ENCODE data around the gene PLOD1.
"Not testable (repeated sequence)": the region's sequence is repeated elsewhere in the genome, so short reads cannot be mapped to it uniquely, and the experiment has no call there.

The PLOD1 gene

DNA sequence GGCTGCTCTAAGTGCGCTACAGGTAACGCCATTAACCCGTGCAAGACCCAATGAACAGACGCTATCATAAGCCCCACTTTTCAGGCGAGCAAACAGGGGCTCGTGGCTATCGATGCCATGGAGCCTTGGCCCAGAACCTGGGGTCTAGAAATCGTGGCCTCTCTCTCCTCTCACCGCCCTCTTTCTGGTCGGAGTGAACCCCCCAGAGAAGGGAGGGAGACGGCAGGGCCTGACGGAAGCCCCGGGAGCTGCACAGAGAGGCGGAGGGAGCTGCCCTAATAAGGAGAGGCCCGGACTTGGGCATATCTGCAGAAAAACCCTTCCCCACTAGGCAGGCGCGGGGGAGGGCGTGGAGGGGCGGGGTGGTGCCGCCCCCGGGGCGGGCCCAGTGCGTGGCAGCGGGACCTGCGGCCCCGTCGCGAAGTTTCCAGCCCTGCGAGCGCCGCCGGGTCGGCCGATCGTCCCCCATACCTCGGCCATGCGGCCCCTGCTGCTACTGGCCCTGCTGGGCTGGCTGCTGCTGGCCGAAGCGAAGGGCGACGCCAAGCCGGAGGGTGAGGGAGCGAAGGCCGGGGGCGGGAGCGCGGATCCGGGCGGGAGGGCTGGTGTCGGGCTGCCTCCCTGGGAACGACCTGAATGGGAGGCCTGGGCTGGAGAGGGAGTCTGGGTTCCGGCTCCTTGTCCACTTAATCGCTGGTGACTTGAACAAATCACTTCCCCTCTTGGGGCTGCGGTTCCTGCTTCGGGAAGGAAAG, at the start of gene PLOD1:
TSS of gene PLOD1 (plus strand) at position 416 of the 755 bp plus-strand sequence. CDS start at position 479, 63 bp downstream.
- peak; percentile 66 to 75 (median 74) for DNase-seq

DNA sequence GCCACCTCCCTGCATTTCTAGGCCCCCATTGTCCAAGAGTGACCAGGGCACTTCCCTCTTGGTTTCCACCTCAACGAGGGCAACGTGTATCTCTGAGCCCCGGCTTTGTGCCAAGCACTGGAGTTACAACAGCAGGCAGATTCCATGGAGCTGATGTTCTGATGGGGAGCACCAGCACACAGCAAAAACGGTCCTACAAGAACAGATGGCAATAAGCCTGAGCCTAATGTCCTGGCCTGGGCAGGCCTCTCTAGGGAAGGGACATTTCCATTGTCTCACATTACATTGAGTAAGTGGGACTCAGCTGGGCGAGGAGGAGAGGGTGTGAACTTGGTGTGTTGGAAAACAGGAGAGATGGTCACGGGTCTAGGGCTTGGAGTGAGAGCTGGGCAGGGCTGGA, 48.6 kb upstream of the PLOD1 start:
- DNase-seq = no peak

DNA sequence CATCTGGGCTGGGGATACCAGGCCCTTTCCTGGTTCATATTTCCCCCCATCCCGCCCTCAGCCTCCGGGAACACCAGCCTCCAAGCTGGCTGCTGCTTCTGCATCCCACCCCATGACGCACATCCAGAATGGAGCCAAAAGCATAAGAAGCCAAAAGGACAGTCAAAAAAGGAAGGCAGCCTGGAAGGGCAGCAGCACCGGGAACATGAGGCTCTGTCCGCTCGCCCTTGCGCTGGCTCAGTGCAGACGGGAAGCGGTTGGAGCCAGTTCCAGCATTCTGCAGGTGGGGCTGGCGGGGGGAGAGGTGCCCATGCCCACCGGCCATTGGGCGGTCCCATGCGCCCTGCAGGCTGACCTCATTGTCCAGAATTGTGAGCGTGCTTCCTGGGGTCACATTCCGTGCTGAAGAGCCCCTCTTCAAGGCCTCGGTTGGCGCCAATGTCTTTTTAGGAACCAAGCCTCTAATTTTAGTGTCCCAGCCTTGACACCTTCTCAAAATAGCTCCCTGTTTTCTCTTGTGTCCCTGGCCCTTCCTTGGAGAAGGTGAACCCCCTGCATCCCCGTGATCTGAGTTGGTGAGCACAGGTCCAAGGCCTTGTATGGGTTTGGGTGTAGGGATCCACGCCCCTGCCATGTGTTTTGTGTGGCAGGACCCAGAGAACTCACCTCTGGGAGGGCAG, 47.4 kb upstream of the PLOD1 start:
- DNase-seq = no peak

DNA sequence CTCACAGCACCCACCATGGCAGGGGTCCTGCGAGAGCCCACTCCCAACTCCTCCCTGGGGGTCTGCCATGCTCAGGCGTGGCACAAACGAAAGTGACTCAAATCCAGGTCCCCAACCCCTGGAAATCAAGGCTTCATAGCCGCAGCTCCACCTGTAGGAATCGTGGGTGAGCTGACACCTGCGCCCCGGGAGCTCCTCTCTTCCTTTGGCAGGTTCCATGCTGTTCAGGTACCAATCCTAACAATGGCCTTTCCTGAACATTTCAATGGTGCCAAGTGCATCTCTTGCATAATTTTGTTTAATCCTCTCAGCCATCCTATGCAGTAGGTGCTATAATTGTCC, 46.9 kb upstream of the PLOD1 start:
- DNase-seq = no peak

DNA sequence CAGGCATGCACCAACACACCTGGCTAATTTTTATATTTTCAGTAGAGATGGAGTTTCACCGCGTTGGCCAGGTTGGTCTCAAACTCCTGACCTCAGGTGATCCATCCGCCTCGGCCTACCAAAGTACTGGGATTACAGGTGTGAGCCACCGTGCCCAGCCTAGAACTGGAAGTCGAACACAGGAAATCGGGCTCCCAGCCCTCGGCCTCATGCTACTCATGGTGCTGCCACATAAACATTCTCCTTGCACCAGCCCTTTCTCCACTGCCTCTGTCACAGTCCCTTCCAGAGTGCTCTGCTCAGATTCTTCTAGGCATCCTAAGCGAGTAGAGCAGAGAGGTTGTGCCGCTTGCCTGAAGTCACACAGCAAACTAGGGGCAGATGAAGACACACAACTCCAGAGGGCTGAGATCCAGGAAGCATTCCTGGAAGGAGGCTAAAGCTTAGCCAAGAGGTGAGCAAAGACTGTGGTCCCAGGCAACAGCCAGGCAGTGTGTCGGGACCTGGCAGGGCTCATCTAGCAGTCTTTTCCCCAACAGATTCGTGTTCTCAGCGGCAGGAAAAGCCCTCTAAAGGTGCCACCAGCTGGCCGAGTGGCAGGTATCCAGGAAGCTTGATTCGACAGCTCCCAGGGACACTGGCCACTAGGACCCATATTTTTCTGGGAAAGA, 46.2 kb upstream of the PLOD1 start:
- DNase-seq = no peak

DNA sequence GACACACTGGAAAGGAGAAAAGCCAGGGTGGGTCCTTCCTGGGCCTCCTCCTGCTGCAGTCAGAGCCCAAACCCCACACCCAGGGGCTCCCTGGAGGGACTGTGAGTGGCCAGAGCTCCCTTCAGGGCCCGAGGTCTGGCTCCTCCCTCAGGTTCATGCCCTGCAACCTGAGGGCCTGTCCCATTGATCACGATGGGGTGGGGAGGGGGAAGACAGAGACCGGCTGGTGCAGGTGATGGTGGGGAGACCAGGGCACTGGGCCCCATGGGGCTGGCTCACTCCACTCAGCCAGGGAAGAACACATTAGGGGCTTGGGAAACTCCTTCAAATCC, 45.7 kb upstream of the PLOD1 start:
- DNase-seq = no peak

DNA sequence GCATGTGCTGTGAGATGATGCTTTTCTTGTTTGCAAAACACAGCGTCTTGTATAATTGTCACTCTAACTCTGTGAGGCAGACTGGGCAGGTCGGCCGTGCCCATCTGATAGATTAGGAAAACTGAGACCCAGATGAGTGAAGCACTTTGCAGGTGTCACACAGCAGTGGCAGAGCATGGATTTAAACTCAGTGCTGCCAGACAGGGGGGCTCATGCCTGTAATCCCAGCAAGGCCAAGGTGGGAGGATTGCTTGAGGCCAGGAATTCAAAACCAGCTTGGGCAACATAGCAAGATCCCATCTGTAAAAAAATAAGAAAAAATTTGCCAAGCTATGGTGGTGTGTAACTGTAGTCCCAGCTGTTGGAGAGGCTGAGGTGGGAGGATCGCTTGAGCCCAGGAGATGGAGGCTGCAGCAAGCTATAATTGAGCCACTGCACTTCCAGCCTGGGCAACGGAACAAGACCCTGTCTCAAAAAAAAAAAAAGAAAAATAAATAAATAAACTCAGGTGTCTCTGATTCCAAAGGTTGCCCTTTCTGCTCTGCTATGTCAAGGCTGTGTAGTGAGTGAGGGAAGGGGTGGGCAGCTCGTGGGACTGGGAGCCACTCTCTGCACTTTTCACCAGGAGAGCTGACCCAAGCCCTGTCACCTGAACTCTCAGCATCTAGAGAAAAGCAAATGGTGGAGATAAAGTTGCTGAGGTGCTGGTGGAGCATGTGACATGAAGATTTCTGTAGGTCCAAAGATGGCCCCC, 42.9 kb upstream of the PLOD1 start:
- no peak for DNase-seq

DNA sequence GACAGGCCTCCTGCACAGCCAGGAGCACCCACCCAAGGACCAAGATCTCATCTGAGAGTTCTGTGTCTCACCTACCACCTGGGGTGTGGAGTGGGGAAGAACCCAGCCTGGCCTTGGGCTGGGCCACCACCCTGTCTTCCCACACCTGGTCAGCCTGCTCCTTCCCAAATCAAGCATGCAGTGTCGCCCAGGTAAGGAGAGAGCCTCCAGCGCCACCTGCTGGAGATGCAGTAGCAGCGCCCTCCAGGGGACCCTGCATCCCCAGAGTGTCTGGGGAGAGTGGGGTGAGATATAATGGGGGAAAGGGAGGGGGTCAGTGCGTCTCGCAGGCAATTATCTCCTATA, 40.6 kb upstream of the PLOD1 start:
- peak; percentile 39 to 52 (median 46) for DNase-seq

DNA sequence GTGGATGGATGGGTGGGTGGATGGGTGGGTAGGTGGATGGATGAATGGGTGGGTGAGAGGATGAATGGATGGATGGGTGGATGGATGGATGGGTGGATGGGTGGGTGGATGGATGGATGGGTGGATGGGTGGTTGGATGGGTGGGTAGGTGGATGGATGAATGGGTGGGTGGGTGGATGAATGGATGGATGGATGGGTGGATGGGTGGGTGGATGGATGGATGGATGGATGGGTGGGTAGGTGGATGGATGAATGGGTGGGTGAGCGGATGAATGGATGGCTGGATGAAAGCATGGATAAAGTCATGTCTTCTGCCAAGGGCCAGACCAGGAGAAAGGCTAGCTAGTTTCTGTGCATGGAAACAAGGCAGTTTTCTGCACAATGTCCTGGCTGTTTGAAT, 40.0 kb upstream of the PLOD1 start:
- DNase-seq = not testable (repeated sequence)

DNA sequence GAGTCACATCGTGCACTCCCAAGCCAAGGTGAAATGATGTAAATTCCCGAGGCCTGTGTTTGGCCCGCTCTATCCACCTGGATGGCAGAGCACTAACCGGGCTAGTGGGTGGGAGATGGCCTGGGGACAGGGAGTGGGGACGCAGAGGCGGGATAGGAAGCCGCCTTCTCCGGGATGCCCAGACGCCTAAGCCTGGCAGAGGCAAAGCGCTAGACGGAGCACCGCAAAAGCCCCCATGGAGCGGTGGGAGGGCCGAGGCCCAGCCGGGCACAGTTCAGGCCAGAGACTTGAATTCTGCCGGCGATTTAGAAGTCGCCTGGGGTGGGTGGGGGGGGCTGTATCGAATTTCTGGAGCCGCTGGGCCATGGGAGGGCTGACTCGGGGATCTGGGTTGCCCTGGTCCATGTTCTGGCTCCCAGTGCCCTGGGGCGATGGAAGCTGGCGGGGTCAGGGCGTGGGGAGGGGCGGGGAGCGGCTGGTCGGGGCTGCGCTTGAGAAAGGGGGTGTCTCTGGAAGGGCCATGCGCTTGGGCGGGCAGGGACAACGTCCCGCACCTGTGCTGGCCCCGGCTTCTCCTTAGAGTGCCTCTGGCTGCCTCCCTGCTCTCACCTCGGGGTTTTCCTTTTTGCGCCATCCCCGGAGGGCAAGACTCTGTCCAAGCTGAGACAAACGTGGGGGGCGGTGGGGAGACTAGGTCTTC, 36.3 kb upstream of the PLOD1 start:
- DNase-seq = no peak

DNA sequence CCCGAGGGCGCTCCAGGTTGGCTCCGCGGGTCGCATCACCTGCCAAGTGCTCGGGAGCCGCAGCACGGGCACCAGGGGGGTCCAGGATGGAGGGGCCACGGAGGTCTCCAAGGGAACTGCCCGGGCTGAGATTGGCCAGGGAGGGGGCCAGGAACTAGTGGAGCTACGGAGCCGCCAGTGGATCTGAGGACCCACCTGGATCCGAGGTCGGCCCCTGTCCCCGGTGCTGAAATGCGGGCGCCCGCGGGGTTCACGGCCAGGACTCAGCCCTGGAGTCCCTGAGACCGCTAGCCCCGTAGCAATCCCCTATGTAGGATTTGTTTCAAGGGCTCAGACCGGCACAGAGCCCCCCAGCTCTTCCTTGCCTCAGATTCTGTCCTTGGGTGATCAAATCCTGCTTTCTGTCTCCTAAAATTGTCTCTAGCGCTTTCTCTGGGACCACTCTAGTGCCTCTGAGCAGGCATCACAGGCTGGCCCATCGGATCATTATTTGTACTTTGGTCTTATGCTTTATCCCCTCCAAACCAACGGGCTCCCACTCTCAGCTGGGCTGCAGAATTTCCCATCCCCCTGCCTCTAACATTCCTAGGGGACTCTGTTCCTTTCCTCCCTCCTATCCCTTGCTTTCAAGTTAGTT, 35.6 kb upstream of the PLOD1 start:
- DNase-seq = no peak

DNA sequence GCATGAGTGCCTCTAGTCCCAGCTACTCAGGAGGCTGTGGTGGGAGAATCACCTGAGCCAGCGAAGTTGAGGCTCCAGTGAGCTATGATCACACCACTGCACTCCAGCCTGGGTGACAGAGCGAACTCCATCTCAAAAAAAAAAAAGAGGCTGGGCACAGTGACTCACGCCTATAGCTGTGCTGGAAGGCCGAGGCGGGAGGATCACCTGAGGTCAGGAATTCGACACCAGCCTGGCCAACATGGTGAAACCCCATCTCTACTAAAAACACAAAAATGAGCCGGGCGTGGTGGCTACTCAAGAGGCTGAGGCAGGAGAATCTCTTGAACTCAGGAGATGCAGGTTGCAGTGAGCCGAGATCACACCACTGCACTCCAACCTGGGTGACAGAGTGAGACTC, 33.1 kb upstream of the PLOD1 start:
- DNase-seq = not testable (repeated sequence)

DNA sequence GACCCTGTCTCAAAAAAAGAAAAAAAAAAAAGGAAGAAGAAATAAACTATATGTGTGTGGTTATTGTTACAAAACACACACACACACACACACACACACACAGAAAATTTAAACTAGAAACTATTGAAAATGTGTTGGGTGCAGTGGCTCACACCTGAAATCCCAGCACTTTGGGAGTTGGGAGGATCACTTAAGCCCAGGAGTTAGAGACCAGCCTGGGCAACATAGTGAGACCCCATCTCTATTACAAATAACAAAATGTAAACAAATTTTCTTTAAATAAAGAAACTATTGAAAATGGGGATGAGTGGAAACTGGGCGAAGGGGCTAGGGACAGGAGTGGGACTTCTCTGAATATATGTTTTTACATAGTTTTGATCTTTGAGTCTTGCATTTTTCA, 31.3 kb upstream of the PLOD1 start:
- DNase-seq = no peak

DNA sequence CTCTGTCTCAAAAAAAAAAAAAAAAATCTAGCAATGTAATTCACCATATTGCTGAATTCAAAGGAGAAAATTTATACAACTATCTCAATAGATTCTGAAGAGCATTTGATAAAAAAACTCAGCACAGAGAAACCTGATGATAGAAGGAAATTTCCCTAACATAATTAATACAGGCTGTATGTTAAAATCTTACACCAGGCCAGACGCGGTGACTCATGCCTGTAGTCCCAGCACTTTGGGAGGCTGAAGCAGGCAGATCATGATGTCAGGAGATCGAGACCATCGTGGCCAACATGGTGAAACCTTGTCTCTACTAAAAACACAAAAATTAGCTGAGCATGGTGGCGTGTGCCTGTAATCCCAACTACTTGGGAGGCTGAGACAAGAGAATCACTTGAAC, 30.4 kb upstream of the PLOD1 start:
- DNase-seq = not testable (repeated sequence)

DNA sequence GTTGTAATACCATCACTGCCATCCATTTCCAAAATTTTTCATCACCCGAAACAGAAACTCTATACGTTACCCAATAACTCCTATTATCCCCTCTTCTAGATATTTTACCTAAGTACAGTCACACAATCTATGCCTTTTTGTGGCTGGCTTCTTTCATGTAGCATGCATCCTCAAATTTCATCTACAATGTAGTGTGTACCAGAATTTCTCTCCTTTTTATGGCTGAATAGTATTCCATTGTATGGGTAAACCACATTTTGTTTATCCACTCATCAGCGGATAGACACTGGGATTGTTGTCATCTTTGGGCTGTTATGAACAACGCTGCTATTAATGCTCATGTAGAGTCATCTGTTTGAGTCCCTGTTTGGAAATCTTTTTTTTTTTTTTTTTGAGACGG, 29.5 kb upstream of the PLOD1 start:
- DNase-seq = no peak

DNA sequence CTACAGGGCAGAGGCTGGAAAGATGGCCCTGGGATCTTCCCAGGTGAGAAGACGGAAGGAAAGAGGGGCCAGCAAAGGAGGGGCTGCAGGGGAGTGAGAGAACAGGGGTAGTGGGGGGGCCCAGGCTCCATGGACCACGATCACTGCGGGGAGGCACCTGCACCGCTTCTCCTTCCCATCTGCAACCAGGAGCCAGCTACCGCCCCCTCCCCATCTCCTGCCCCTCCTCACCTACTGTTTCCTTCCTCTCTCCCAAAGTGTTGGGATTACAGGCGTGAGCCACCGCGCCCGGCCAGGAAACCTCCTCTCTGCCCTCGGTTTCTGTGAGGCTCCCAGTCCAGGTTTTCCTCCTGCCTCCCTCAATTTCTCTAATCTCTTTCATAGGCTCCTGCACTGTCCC, 27.6 kb upstream of the PLOD1 start:
- DNase-seq = no peak

DNA sequence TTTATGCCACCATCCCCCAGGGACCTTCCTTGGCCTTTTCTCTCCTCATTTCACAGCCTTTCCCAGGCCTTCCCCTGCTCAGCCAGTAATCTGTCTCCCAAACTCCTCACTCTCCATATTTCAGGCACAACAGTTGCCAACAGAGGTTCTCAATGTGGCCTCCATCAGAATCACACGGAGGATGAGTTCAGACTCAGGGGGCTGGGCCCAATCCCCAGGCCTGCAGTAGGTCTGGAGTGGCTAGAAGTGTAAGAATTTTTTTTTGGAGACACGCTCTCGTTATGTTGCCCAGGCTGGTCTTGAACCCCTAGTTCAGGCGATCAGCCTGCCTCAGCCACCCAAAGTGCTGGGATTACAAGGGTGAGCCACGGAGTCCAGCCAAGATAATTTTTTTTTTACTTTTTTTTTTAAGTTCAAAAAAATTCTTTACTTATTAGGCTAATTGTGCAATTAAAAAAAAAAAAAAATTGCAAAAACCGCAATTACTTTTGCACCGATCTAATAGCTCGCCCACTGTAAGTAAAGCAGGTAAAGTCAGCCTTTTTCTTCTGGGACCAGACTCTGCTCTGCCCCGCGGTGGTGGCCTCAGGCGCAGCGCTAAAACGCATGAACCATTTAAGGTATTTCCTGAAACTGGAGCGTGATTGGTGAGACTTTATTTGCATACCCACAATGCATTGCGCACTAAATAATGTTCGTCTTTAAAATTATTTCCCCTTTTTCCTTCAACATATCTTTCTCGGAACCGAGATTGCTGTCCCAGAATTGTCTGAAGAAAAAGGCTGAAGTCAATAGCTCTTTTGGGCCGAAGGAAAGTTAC, 27.0 kb upstream of the PLOD1 start:
- peak; percentile 60 to 76 (median 65) for DNase-seq

DNA sequence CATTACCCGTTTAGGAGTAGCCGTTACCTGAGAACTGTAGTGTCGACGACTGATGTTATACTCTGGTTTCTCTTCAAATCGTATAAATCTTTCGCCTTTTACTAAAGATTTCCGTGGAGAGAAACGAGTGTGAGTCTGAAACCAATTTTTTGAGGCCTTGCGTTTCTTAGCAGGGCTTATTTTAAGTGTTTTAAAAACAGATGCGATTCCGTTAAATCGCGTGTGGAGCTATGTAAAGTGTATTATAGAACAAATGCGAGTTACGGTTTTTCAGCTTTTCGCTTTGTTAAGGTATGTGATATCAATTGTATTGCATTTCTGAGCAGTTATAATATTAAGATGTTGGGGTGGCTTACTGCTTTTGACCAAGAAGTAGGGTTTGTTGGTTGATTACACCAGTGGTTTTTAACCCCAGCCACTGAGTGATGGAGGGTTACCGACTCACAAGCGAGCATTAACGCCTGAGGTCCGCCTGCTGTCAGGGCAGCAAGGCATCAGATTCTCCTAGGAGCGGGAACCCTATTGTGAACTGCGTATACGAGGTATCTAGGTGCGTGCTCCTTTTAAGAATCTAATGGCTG, 26.3 kb upstream of the PLOD1 start:
- peak in 2 of 4 experiments; percentile 36 to 38 for DNase-seq

DNA sequence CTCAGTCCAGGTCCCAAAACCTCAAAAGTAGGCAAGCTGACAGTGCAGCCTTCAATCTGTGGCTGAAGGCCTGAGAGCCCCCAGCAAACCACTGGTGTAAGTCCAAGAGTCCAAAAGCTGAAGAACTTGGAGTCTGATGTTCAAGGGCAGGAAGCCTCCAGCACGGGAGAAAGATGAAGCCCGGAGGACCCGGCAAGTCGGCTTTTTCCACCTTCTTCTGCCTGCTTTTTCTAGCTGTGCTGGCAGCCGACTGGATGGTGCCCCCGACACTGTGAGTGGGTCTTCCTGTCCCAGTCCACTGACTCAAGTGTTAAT, 23.6 kb upstream of the PLOD1 start:
- DNase-seq = not testable (repeated sequence)

DNA sequence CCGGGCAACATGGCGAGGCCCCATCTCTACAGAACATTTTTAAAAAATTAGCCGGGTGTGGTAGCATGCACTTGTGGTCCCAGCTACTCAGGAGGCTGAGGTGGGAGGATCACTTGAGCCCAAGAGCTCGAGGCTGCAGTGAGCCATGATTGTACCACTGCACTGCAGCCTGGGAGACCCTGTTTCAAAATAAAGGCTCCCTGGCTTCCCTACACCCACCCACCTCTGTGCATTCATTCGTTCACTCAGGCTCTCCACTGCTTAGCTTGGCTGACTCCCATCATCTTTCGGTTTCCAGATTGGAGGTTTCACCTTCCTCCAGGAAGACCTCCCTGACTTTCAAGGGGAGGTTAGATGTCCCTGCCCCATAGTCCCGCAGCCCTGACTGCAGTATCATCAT, 22.5 kb upstream of the PLOD1 start:
- no peak for DNase-seq

DNA sequence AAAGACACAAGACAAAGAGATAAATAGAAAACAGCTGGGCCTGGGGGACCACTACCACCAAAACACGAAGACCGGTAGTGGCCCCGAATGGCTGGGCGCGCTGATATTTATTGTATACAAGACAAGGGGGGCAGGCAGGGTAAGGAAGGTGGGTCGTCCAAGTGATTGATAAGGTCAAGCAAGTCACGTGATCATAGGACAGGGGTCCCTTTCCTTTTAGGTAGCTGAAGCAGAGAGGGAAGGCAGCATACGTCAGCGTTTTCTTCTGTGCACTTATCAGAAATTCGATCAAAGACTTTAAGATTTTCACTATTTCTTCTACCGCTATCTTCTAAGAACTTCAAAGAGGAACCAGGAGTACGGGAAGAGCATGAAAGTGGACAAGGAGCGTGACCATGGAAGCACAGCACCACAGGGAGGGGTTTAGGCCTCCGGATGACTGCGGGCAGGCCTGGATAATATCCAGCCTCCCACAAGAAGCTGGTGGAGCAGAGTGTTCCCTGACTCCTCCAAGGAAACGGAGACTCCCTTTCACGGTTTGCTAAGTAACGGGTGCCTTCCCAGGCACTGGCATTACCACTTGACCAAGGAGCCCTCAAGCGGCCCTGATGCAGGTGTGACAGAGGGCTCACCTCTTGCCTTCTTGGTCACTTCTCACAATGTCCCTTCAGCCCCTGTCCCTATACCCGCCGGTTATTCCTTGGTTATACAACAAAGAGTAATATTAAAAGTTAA, 21.9 kb upstream of the PLOD1 start:
- not testable (repeated sequence) for DNase-seq
